K562 (cell line): ENCODE measurements around the gene S100A3. TPM values are rescaled to one million over a fixed set of nuclear protein-coding genes. Genes with fewer than 3 reads are reported as not detected.
A peak's percentile ranks its signal among the peaks of the same experiment; 100 is the strongest.

Source experiments
- BHLHE40 ChIP-seq: IDR thresholded peaks from 2 replicates; pipeline ENCODE4 v1.6.1; 2011; ENCODE audit warnings: low read length, improper control_type of control experiment
- CSDE1 ChIP-seq, 2 experiments: fragments of 450-650 bp; IDR thresholded peaks; 2 replicates each; pipeline ENCODE4 v1.6.1; 2016; ENCODE audit warnings: mild to moderate bottlenecking in 1 of 2
- CXXC5 ChIP-seq: fragments of 250-450 bp; sonication (Bioruptor Pico); IDR thresholded peaks from 2 replicates; pipeline ENCODE4 v1.8.0; 2022; ENCODE audit warnings: inconsistent platforms, mild to moderate bottlenecking, moderate library complexity
- ETV6 ChIP-seq, 3 experiments: fragments of 150-350 bp in 1 of 3; sonication (generic) in 1 of 3; formaldehyde crosslinking in 1 of 3; IDR thresholded peaks; 2 replicates each; pipeline versions ENCODE4 v1.6.1 to v1.8.0; 2014 to 2022; ENCODE audit warnings: borderline replicate concordance in 2 of 3, low read depth in 2 of 3, antibody characterized with exemption in 1 of 3, low read length in 1 of 3, mild to moderate bottlenecking in 1 of 3, missing genetic modification reagents in 1 of 3
- HDAC2 ChIP-seq: fragments of 450-650 bp; IDR thresholded peaks from 2 replicates; pipeline ENCODE4 v1.6.1; 2016; ENCODE audit warnings: mild to moderate bottlenecking
- JUN ChIP-seq, 2 experiments: sonication (generic) in 1 of 2; formaldehyde crosslinking in 1 of 2; IDR thresholded peaks; 2 replicates each; pipeline versions ENCODE4 v1.6.1 to v1.8.0; 2012 to 2022; ENCODE audit warnings: borderline replicate concordance in 2 of 2, mild to moderate bottlenecking in 2 of 2, improper control_type of control experiment in 1 of 2, low read depth in 1 of 2, low read length in 1 of 2, missing genetic modification reagents in 1 of 2
- KDM2B ChIP-seq: fragments of 250-450 bp; sonication (Bioruptor Pico); IDR thresholded peaks from 2 replicates; pipeline ENCODE4 v1.8.0; 2021; ENCODE audit warnings: mild to moderate bottlenecking, moderate library complexity
- KLF6 ChIP-seq: fragments of 250-450 bp; sonication (Bioruptor Pico); IDR thresholded peaks from 2 replicates; pipeline ENCODE4 v1.4.0; 2020; ENCODE audit warnings: mild to moderate bottlenecking, moderate library complexity, borderline replicate concordance
- PHTF2 ChIP-seq: fragments of 250-450 bp; sonication (Bioruptor Pico); IDR thresholded peaks from 2 replicates; pipeline ENCODE4 v1.5.0; 2021; ENCODE audit warnings: mild to moderate bottlenecking
- PYGO2 ChIP-seq: fragments of 450-650 bp; IDR thresholded peaks from 2 replicates; pipeline ENCODE4 v1.6.1; 2016; ENCODE audit warnings: mild to moderate bottlenecking, missing genetic modification characterization, moderate library complexity, missing compliant biosample characterization
- RBM14 ChIP-seq: fragments of 200-400 bp; formaldehyde crosslinking; IDR thresholded peaks from 2 replicates; pipeline ENCODE4 v1.6.1; 2018; ENCODE audit warnings: low read depth, mild to moderate bottlenecking, low read length, moderate library complexity, borderline replicate concordance; ENCODE audit not compliant: insufficient read depth
- RUNX1 ChIP-seq: sonication (generic); IDR thresholded peaks from 2 replicates; pipeline ENCODE4 v1.6.1; 2016; ENCODE audit warnings: antibody characterized with exemption, low read depth
- SNIP1 ChIP-seq: fragments of 450-650 bp; IDR thresholded peaks from 2 replicates; pipeline ENCODE4 v1.7.1; 2017; ENCODE audit warnings: low read depth, mild to moderate bottlenecking
- SREBF2 ChIP-seq: sonication (generic); formaldehyde crosslinking; IDR thresholded peaks from 2 replicates; pipeline ENCODE4 v1.4.0; 2020; ENCODE audit warnings: mild to moderate bottlenecking, missing genetic modification reagents
- SRSF7 ChIP-seq: fragments of 200-400 bp; formaldehyde crosslinking; optimal IDR thresholded peaks from 2 replicates; pipeline ENCODE3; 2017; ENCODE audit warnings: mild to moderate bottlenecking, low read depth, low read length
- TBP ChIP-seq: optimal IDR thresholded peaks from 2 replicates; pipeline ENCODE3; 2011; ENCODE audit warnings: low read depth, low read length, improper control_type of control experiment
- XRCC3 ChIP-seq: fragments of 450-650 bp; IDR thresholded peaks from 2 replicates; pipeline ENCODE4 v1.6.1; 2017; ENCODE audit warnings: mild to moderate bottlenecking, moderate library complexity
- ZFP1 ChIP-seq: fragments of 450-650 bp; formaldehyde crosslinking; IDR thresholded peaks from 2 replicates; pipeline ENCODE4 v1.4.0; 2020; ENCODE audit warnings: mild to moderate bottlenecking, mixed read lengths
- ZKSCAN3 ChIP-seq: fragments of 250-450 bp; sonication (Bioruptor Pico); IDR thresholded peaks from 2 replicates; pipeline ENCODE4 v1.4.0; 2020
- ZKSCAN8 ChIP-seq: fragments of 200-800 bp; sonication (Bioruptor generic); IDR thresholded peaks from 2 replicates; pipeline ENCODE4 v1.6.1; 2016; ENCODE audit warnings: missing genetic modification characterization, missing compliant biosample characterization
- ZNF140 ChIP-seq: fragments of 250-450 bp; sonication (Bioruptor Pico); IDR thresholded peaks from 2 replicates; pipeline ENCODE4 v1.8.0; 2021; ENCODE audit warnings: moderate library complexity, mild to moderate bottlenecking, inconsistent platforms
- ZNF717 ChIP-seq: fragments of 250-450 bp; sonication (Bioruptor Pico); IDR thresholded peaks from 2 replicates; pipeline ENCODE4 v1.5.0; 2021
- polyA plus RNA-seq, 8 experiments: library from polyadenylated mRNA; depleted of rRNA in 4 of 8; stranded (reverse) in 5 of 8; unstranded in 3 of 8; fragments of >200 nt; fragmentation: Nextera tagmentation in 2 of 8; fragmentation: Illumina TruSeq in 1 of 8; extraction: Ambion mirVana in 2 of 8; extraction: Trizol in 1 of 8; gene quantifications; 2 replicates each; pipeline versions ENCODE4 v1.2.1 to v1.2.3, GENCODE V29; 2011 to 2014; ENCODE audit warnings: inconsistent platforms in 1 of 8, missing spikeins in 1 of 8
- total RNA-seq, 7 experiments: library from RNA; depleted of rRNA in 6 of 7; stranded (reverse); fragments of >200 nt in 6 of 7; fragmentation: Illumina TruSeq in 2 of 7; extraction: Trizol in 2 of 7; gene quantifications; 2 replicates each; pipeline versions ENCODE4 v1.2.1 to v1.2.3, GENCODE V29; 2011 to 2021; ENCODE audit warnings: low replicate concordance in 1 of 7
- TF ChIP-seq, protein P1 (sequence below): fragments of 200-800 bp; sonication (Bioruptor generic); IDR thresholded peaks from 2 replicates; pipeline ENCODE4 v1.6.1; 2016; ENCODE audit warnings: missing genetic modification characterization, missing compliant biosample characterization
- TF ChIP-seq, protein P2 (sequence below): fragments of 250-450 bp; sonication (Bioruptor Pico); IDR thresholded peaks from 2 replicates; pipeline ENCODE4 v1.8.0; 2021; ENCODE audit warnings: borderline replicate concordance, mild to moderate bottlenecking, moderate library complexity; ENCODE audit not compliant: poor library complexity, severe bottlenecking

S100A3 gene
- total and polyA plus RNA-seq, 9 of the 15 experiments (the other 6 are each of a cell fraction or from before 2014, with no cell fraction given), result 0.08 to 1.7 (median 0.18) TPM; not detected in 4

DNA sequence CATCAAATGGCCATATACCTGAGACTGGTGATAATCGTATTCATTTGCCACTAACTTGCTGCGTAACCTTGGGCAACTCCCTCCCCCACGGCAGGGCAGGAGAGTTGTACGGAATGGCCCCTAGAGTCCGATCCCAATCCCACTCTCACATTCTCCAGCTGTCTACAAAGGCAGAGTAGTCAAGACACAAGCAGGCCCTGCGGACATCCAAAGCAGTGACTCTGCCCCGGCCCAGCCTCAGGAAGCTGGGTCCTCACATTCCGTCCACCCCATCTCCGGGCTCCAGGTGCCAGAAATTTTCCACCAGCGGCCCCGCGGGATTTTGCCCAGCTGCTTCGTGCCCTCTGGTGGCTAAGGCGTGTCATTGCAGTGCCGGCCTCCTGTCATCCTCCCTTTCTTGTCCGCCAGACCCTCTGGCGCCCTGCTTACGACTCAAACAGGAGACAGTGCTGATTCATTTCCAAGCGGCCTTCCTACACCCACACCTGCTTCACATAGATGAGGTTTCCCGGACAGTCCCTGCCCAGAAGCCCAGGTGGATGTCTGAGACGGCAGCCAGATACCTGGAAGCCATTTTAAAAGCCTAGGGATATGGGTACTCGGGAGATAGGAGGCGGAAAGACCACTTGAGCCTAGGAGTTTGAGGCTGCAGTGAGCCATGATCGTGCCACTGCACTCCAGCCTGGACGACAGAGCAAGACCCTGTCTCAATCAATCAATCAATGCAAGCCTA is 19.5 kb upstream of the S100A3 start (continued):
- TF ChIP-seq, protein P1, sequence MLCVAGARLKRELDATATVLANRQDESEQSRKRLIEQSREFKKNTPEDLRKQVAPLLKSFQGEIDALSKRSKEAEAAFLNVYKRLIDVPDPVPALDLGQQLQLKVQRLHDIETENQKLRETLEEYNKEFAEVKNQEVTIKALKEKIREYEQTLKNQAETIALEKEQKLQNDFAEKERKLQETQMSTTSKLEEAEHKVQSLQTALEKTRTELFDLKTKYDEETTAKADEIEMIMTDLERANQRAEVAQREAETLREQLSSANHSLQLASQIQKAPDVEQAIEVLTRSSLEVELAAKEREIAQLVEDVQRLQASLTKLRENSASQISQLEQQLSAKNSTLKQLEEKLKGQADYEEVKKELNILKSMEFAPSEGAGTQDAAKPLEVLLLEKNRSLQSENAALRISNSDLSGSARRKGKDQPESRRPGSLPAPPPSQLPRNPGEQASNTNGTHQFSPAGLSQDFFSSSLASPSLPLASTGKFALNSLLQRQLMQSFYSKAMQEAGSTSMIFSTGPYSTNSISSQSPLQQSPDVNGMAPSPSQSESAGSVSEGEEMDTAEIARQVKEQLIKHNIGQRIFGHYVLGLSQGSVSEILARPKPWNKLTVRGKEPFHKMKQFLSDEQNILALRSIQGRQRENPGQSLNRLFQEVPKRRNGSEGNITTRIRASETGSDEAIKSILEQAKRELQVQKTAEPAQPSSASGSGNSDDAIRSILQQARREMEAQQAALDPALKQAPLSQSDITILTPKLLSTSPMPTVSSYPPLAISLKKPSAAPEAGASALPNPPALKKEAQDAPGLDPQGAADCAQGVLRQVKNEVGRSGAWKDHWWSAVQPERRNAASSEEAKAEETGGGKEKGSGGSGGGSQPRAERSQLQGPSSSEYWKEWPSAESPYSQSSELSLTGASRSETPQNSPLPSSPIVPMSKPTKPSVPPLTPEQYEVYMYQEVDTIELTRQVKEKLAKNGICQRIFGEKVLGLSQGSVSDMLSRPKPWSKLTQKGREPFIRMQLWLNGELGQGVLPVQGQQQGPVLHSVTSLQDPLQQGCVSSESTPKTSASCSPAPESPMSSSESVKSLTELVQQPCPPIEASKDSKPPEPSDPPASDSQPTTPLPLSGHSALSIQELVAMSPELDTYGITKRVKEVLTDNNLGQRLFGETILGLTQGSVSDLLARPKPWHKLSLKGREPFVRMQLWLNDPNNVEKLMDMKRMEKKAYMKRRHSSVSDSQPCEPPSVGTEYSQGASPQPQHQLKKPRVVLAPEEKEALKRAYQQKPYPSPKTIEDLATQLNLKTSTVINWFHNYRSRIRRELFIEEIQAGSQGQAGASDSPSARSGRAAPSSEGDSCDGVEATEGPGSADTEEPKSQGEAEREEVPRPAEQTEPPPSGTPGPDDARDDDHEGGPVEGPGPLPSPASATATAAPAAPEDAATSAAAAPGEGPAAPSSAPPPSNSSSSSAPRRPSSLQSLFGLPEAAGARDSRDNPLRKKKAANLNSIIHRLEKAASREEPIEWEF (CRISPR knock-in tag), result no peak
- no peak for TF ChIP-seq ZKSCAN8 (CRISPR knock-in tag)
- TF ChIP-seq PHTF2, result no peak
- TF ChIP-seq SNIP1, result no peak
- TF ChIP-seq TBP, result peak; percentile 43
- TF ChIP-seq CXXC5 (CRISPR knock-in tag), result peak; percentile 46
- TF ChIP-seq SRSF7, result no peak
- TF ChIP-seq HDAC2, result no peak
- TF ChIP-seq, protein P2, sequence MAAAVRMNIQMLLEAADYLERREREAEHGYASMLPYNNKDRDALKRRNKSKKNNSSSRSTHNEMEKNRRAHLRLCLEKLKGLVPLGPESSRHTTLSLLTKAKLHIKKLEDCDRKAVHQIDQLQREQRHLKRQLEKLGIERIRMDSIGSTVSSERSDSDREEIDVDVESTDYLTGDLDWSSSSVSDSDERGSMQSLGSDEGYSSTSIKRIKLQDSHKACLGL (CRISPR knock-in tag), result no peak
- TF ChIP-seq JUN (IDR thresholded peaks at IDR 0.05; ENCODE audit: borderline replicate concordance, low read depth, low read length), result no peak
- TF ChIP-seq JUN (CRISPR knock-in tag; IDR thresholded peaks at IDR 0.05; ENCODE audit: borderline replicate concordance), result no peak
- TF ChIP-seq SREBF2 (CRISPR knock-in tag), result no peak
- no peak for TF ChIP-seq ZFP1 (CRISPR knock-in tag)
- TF ChIP-seq KDM2B, result no peak
- TF ChIP-seq PYGO2 (tag), result no peak
- no peak for TF ChIP-seq KLF6
- no peak for TF ChIP-seq RUNX1
- peak; percentile 27; the same call in 1 of the 2 replicates for TF ChIP-seq BHLHE40
- TF ChIP-seq ZNF717 (CRISPR knock-in tag), result no peak
- TF ChIP-seq RBM14, result no peak
- TF ChIP-seq CSDE1 (IDR thresholded peaks at IDR 0.05), result no peak
- no peak for TF ChIP-seq ZNF140 (CRISPR knock-in tag)
- no peak for TF ChIP-seq ETV6 (IDR thresholded peaks at IDR 0.05; ENCODE audit: borderline replicate concordance in 1 of 2, low read depth in 2 of 2, low read length in 1 of 2)
- no peak for TF ChIP-seq ETV6 (CRISPR knock-in tag; IDR thresholded peaks at IDR 0.05; ENCODE audit: borderline replicate concordance)
- no peak for TF ChIP-seq XRCC3
- TF ChIP-seq ZKSCAN3 (CRISPR knock-in tag), result no peak
